GM12878 (cell line): Measurements from ENCODE around the gene NAALADL2. TPM values are rescaled to one million over a fixed set of nuclear protein-coding genes. Genes with fewer than 3 reads are reported as not detected.

Source experiments
- ATAC-seq: fragments of 200-7000 bp; cut with Tn5 transposase; 3 replicates; pipeline ENCODE4 v1.9.1; 2020; ENCODE audit warnings: mild to moderate bottlenecking, moderate library complexity
- BruUV-seq: library from RNA; stranded (reverse); fragments of 400-500 nt; replicated peaks from 2 replicates; lab custom pipeline; 2021; lab: Mats Ljungman, UMichigan
- CTCF ChIA-PET: fragments of 300-600 bp; sonication (Branson Sonifier 250); formaldehyde crosslinking; extraction: SDS; loops from one replicate; lab custom pipeline; 2021; ENCODE audit warnings: inconsistent platforms; lab: Yijun Ruan, JAX
- POLR2A ChIA-PET: fragments of 350-600 bp; formaldehyde crosslinking; extraction: SDS; loops from one replicate; lab custom pipeline; 2021; ENCODE audit warnings: inconsistent platforms; lab: Charles Lee
- RAD21 ChIA-PET: fragments of 300-600 bp; sonication (Branson Sonifier 250); formaldehyde crosslinking; loops from one replicate; lab custom pipeline; 2023; ENCODE audit warnings: antibody characterized with exemption; ENCODE audit not compliant: unreplicated experiment; lab: Charles Lee
- SMC1A ChIA-PET: fragments of 300-600 bp; sonication (Branson Sonifier 250); formaldehyde crosslinking; loops from one replicate; lab custom pipeline; 2023; ENCODE audit not compliant: unreplicated experiment, uncharacterized antibody; lab: Charles Lee
- DNase-seq: peaks from one replicate; pipeline ENCODE4 v3.0.0-alpha.2; 2011; ENCODE audit warnings: low read depth, low spot score
- FAIRE-seq: peaks from 3 replicates; lab custom pipeline; 2011; peaks lifted over from hg19 to GRCh38; lab: Jason Lieb, UNC
- H2AFZ ChIP-seq: 2 replicates; pipeline ENCODE4 v1.6.0; 2011; ENCODE audit warnings: low read depth, low read length, control low read depth; ENCODE audit not compliant: control insufficient read depth
- H3K27ac ChIP-seq: 2 replicates; pipeline ENCODE4 v1.5.1; 2011; ENCODE audit warnings: control low read depth; ENCODE audit not compliant: control insufficient read depth, insufficient read depth
- H3K27me3 ChIP-seq, 2 experiments: replicated peaks in 1 of 2; 2 replicates each; pipeline versions ENCODE4 v1.6.0 to v1.6.1; 2011; ENCODE audit warnings: low read length in 1 of 2; ENCODE audit not compliant: control insufficient read depth in 2 of 2, insufficient read depth in 2 of 2
- H3K36me3 ChIP-seq, 2 experiments: 2 replicates each; pipeline ENCODE4 v1.5.1; 2011; ENCODE audit warnings: low read length in 1 of 2; ENCODE audit not compliant: control insufficient read depth in 2 of 2, insufficient read depth in 2 of 2
- H3K4me1 ChIP-seq: 2 replicates; pipeline ENCODE4 v1.6.1; 2011; ENCODE audit warnings: mild to moderate bottlenecking, low read length, moderate library complexity, mixed read lengths; ENCODE audit not compliant: control insufficient read depth, insufficient read depth
- H3K4me2 ChIP-seq: 2 replicates; pipeline ENCODE4 v1.6.0; 2011; ENCODE audit warnings: control low read depth; ENCODE audit not compliant: control insufficient read depth, insufficient read depth
- H3K4me3 ChIP-seq: fragments of 200-600 bp; sonication (generic); 2 replicates; pipeline ENCODE4 v1.5.1; 2016
- H3K79me2 ChIP-seq: 2 replicates; pipeline ENCODE4 v1.6.0; 2011; ENCODE audit warnings: low read length; ENCODE audit not compliant: control insufficient read depth, insufficient read depth
- H3K9ac ChIP-seq: 2 replicates; pipeline ENCODE4 v1.8.0; 2011; ENCODE audit warnings: low read length, control low read depth, mixed read lengths; ENCODE audit not compliant: control insufficient read depth, insufficient read depth
- H3K9me3 ChIP-seq: replicated peaks from 3 replicates; pipeline ENCODE4 v1.5.1; 2011; ENCODE audit warnings: mild to moderate bottlenecking, low read length; ENCODE audit not compliant: control insufficient read depth, insufficient read depth
- H4K20me1 ChIP-seq: 2 replicates; pipeline ENCODE4 v1.6.0; 2011; ENCODE audit not compliant: control insufficient read depth, insufficient read depth
- BCL11A ChIP-seq: IDR thresholded peaks from 2 replicates; pipeline ENCODE4 v1.6.1; 2011; ENCODE audit warnings: low read depth, low read length
- IRF5 ChIP-seq: fragments of 450-650 bp; IDR thresholded peaks from 2 replicates; pipeline ENCODE4 v1.6.1; 2017; ENCODE audit warnings: borderline replicate concordance
- MEF2B ChIP-seq: fragments of 450-650 bp; IDR thresholded peaks from 2 replicates; pipeline ENCODE4 v1.6.1; 2018; ENCODE audit warnings: mild to moderate bottlenecking, moderate library complexity; ENCODE audit not compliant: partially characterized antibody, poor library complexity, severe bottlenecking
- MXI1 ChIP-seq: fragments of 150-350 bp; IDR thresholded peaks from 2 replicates; pipeline ENCODE4 v1.6.1; 2011; ENCODE audit warnings: low read depth, mild to moderate bottlenecking, inconsistent platforms, low read length, improper control_type of control experiment
- NBN ChIP-seq: fragments of 450-650 bp; IDR thresholded peaks from 2 replicates; pipeline ENCODE4 v1.6.1; 2016
- NFYA ChIP-seq: IDR thresholded peaks from 2 replicates; pipeline ENCODE4 v1.6.1; 2011; ENCODE audit warnings: low read depth, mild to moderate bottlenecking, low read length, improper control_type of control experiment, borderline replicate concordance
- NR2C1 ChIP-seq: fragments of 450-650 bp; IDR thresholded peaks from 2 replicates; pipeline ENCODE4 v1.6.1; 2017; ENCODE audit warnings: antibody characterized with exemption, mild to moderate bottlenecking, moderate library complexity
- PBX3 ChIP-seq: IDR thresholded peaks from 2 replicates; pipeline ENCODE4 v1.6.1; 2011; ENCODE audit warnings: mild to moderate bottlenecking, low read depth, low read length, moderate library complexity; ENCODE audit not compliant: insufficient replicate concordance
- SMAD1 ChIP-seq: fragments of 450-650 bp; IDR thresholded peaks from 2 replicates; pipeline ENCODE4 v1.6.1; 2018; ENCODE audit warnings: mild to moderate bottlenecking, low read depth; ENCODE audit not compliant: partially characterized antibody
- ZBTB33 ChIP-seq: fragments of 450-650 bp; IDR thresholded peaks from 2 replicates; pipeline ENCODE4 v1.6.1; 2017; ENCODE audit warnings: mild to moderate bottlenecking
- ZNF207 ChIP-seq: fragments of 450-650 bp; IDR thresholded peaks from 2 replicates; pipeline ENCODE4 v1.6.1; 2014; ENCODE audit warnings: antibody characterized with exemption, mild to moderate bottlenecking, borderline replicate concordance
- WGBS: methylation state at CpG from one replicate; pipeline ENCODE4 v1.1.6; 2016; ENCODE audit warnings: low lambda C conversion rate; ENCODE audit not compliant: insufficient replicate concordance, insufficient coverage; ENCODE audit errors: missing lambda C conversion rate; 5-methylcytosine and 5-hydroxymethylcytosine counted together
- in situ Hi-C: fragments of 300-500 bp; cut with MboI; formaldehyde crosslinking; loops from 9 replicates; pipeline ENCODE4 v1.14.3; 2018; ENCODE audit warnings: mixed read lengths
- intact Hi-C: fragments of 100-400 bp; cut with micrococcal nuclease; formaldehyde crosslinking; loops from one replicate; pipeline ENCODE4 v1.14.2; 2022; ENCODE audit not compliant: unreplicated experiment
- polyA plus RNA-seq, 11 experiments: library from polyadenylated mRNA; depleted of rRNA in 4 of 11; unstranded in 6 of 11; stranded (reverse) in 5 of 11; fragments of >200 nt; fragmentation: Nextera tagmentation in 4 of 11; fragmentation: Illumina TruSeq in 1 of 11; extraction: Ambion mirVana in 4 of 11; extraction: Trizol in 1 of 11; gene quantifications; 1 replicate in 1 of 11; 2 replicates in 10 of 11; pipeline versions ENCODE4 v1.2.1 to v1.2.3, GENCODE V29; 2011 to 2016; ENCODE audit warnings: inconsistent platforms in 2 of 11, missing spikeins in 2 of 11, low read depth in 1 of 11
- total RNA-seq, 4 experiments: library from RNA; depleted of rRNA in 3 of 4; stranded (reverse); fragments of >200 nt in 3 of 4; fragmentation: Illumina TruSeq in 1 of 4; extraction: Trizol in 1 of 4; gene quantifications; 2 replicates each; pipeline versions ENCODE4 v1.2.1 to v1.2.3, GENCODE V29; 2013 to 2021
- TF ChIP-seq, protein P1 (sequence below): fragments of 450-650 bp; IDR thresholded peaks from 2 replicates; pipeline ENCODE4 v1.6.1; 2017; ENCODE audit warnings: mild to moderate bottlenecking, moderate library complexity
- TF ChIP-seq, protein P2 (sequence below), 3 experiments: IDR thresholded peaks in 2 of 3; conservative IDR thresholded peaks in 1 of 3; 2 replicates each; pipeline ENCODE4 v1.5.1; 2011; ENCODE audit warnings: low read depth in 3 of 3, low read length in 3 of 3, mild to moderate bottlenecking in 3 of 3, control low read depth in 2 of 3, moderate library complexity in 2 of 3, inconsistent platforms in 1 of 3, mixed read lengths in 1 of 3; ENCODE audit not compliant: control insufficient read depth in 2 of 3, insufficient read depth in 1 of 3; ENCODE audit errors: extremely low read depth in 1 of 3

Gene NAALADL2
- total and polyA plus RNA-seq, 10 of the 15 experiments (the other 5 are each of a cell fraction or from before 2014, with no cell fraction given) = 0.06 to 10.8 (median 0.46) TPM

DNA sequence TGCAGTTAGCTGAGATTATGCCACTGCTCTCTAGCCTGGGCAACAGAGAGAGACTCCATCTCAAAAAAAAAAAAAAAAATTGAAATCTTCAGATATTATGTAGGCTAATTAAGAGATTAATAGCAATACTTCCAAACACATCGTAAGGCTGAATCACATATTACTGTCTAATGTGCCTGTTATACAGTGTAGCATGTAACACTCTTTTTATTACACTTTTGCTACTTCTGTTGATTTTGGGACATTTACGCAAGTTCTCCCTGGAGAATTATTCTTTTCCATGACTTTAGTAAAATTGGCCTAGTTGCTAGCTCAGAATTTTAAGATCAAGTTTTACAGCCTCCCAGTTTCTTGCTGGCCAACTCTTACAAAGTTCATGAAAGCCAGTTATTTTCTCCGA, 605.2 kb downstream of the NAALADL2 start:
- no peaks in the 10 kb centered on the region for H3K36me3 ChIP-seq
- no peaks in the 10 kb centered on the region for H3K79me2 ChIP-seq
- no peaks in the 10 kb centered on the region for H3K27me3 ChIP-seq
- H3K4me2 ChIP-seq = no peak overlapping the region
- FAIRE-seq (no peak), ATAC-seq (no peak), DNase-seq (no peak)
- no TSS peak for BruUV-seq
- SMC1A ChIA-PET = interaction anchor here (1.2 kb wide), 1 partner anchor 20 kb away, joined by 3 read pairs; no protein-coding TSS in a partner anchor
- H4K20me1 ChIP-seq = no peaks in the 10 kb centered on the region
- intact Hi-C loops (no loop called here), in situ Hi-C loops (no loop called here)
- CTCF ChIA-PET = no interaction called here
- no peak overlapping the region for H3K4me3 ChIP-seq
- POLR2A ChIA-PET = no interaction called here
- WGBS = 62% methylated on average over 3 of the region's 3 CpGs
- RAD21 ChIA-PET = interaction anchor here (0.9 kb wide), 1 partner anchor 38 kb away, joined by 3 read pairs; no protein-coding TSS in a partner anchor
- H2AFZ ChIP-seq = no peak overlapping the region
- no peak overlapping the region for H3K27ac ChIP-seq
- no peak overlapping the region for H3K9ac ChIP-seq
- no peaks in the 10 kb centered on the region; the same call in 2 of the 3 replicates for H3K9me3 ChIP-seq
- no peaks in the 10 kb centered on the region for H3K4me1 ChIP-seq
- no peak for TF ChIP-seq PBX3
- no peak for TF ChIP-seq IRF5
- no peak for TF ChIP-seq ZBTB33
- TF ChIP-seq, protein P1, sequence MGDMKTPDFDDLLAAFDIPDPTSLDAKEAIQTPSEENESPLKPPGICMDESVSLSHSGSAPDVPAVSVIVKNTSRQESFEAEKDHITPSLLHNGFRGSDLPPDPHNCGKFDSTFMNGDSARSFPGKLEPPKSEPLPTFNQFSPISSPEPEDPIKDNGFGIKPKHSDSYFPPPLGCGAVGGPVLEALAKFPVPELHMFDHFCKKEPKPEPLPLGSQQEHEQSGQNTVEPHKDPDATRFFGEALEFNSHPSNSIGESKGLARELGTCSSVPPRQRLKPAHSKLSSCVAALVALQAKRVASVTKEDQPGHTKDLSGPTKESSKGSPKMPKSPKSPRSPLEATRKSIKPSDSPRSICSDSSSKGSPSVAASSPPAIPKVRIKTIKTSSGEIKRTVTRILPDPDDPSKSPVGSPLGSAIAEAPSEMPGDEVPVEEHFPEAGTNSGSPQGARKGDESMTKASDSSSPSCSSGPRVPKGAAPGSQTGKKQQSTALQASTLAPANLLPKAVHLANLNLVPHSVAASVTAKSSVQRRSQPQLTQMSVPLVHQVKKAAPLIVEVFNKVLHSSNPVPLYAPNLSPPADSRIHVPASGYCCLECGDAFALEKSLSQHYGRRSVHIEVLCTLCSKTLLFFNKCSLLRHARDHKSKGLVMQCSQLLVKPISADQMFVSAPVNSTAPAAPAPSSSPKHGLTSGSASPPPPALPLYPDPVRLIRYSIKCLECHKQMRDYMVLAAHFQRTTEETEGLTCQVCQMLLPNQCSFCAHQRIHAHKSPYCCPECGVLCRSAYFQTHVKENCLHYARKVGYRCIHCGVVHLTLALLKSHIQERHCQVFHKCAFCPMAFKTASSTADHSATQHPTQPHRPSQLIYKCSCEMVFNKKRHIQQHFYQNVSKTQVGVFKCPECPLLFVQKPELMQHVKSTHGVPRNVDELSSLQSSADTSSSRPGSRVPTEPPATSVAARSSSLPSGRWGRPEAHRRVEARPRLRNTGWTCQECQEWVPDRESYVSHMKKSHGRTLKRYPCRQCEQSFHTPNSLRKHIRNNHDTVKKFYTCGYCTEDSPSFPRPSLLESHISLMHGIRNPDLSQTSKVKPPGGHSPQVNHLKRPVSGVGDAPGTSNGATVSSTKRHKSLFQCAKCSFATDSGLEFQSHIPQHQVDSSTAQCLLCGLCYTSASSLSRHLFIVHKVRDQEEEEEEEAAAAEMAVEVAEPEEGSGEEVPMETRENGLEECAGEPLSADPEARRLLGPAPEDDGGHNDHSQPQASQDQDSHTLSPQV = no peak
- no peak for TF ChIP-seq NFYA
- no peak for TF ChIP-seq MEF2B
- TF ChIP-seq, protein P2, sequence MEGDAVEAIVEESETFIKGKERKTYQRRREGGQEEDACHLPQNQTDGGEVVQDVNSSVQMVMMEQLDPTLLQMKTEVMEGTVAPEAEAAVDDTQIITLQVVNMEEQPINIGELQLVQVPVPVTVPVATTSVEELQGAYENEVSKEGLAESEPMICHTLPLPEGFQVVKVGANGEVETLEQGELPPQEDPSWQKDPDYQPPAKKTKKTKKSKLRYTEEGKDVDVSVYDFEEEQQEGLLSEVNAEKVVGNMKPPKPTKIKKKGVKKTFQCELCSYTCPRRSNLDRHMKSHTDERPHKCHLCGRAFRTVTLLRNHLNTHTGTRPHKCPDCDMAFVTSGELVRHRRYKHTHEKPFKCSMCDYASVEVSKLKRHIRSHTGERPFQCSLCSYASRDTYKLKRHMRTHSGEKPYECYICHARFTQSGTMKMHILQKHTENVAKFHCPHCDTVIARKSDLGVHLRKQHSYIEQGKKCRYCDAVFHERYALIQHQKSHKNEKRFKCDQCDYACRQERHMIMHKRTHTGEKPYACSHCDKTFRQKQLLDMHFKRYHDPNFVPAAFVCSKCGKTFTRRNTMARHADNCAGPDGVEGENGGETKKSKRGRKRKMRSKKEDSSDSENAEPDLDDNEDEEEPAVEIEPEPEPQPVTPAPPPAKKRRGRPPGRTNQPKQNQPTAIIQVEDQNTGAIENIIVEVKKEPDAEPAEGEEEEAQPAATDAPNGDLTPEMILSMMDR (IDR thresholded peaks at IDR 0.05 in 2 of 3, conservative IDR thresholded peaks at IDR 0.05 in 1 of 3; ENCODE audit: control insufficient read depth in 2 of 3, extremely low read depth in 1 of 3, insufficient read depth in 1 of 3, low read depth in 3 of 3, low read length in 3 of 3) = no peak
- no peak for TF ChIP-seq BCL11A
- no peak for TF ChIP-seq ZNF207
- TF ChIP-seq NR2C1 = no peak
- TF ChIP-seq SMAD1 = no peak
- no peak for TF ChIP-seq NBN
- TF ChIP-seq MXI1 = no peak
